HCT116 (cell line): ENCODE measurements around the gene IGFBP6. TPM values are rescaled to one million over a fixed set of nuclear protein-coding genes. Genes with fewer than 3 reads are reported as not detected.
A peak's percentile ranks its signal among the peaks of the same experiment; 100 is the strongest.

Experiments
- ATAC-seq: fragments of 200-7000 bp; cut with Tn5 transposase; 2 replicates; pipeline ENCODE4 v1.9.1; 2020; ENCODE audit warnings: mild to moderate bottlenecking, moderate library complexity
- BruUV-seq: library from RNA; stranded (reverse); fragments of 400-500 nt; replicated peaks from 2 replicates; lab custom pipeline; 2021; lab: Mats Ljungman, UMichigan
- CTCF ChIA-PET: fragments of 300-600 bp; sonication (Branson Sonifier 250); formaldehyde crosslinking; loops from one replicate; lab custom pipeline; 2021; ENCODE audit warnings: antibody characterized with exemption; lab: Charles Lee
- POLR2A ChIA-PET: fragments of 300-600, 350-600 bp; sonication (Branson Sonifier 250); formaldehyde crosslinking; loops from one replicate; lab custom pipeline; 2021; ENCODE audit warnings: antibody characterized with exemption; lab: Charles Lee
- RAD21 ChIA-PET, 2 experiments: fragments of 300-600 bp; sonication (Branson Sonifier 250); formaldehyde crosslinking; loops; one replicate each; lab custom pipeline; 2023; ENCODE audit warnings: low total read pairs in 2 of 2; ENCODE audit not compliant: uncharacterized antibody in 2 of 2, unreplicated experiment in 2 of 2, low non-redundant PET in 1 of 2; lab: Charles Lee
- DNase-seq: peaks from one replicate; pipeline ENCODE4 v3.0.0-alpha.2; 2010; ENCODE audit warnings: low read depth, low spot score
- H2AFZ ChIP-seq: fragments of 200-600 bp; shearing (Covaris generic), sonication (generic); 2 replicates; pipeline ENCODE4 v1.6.1; 2017; ENCODE audit warnings: low read depth, mixed run types, mixed read lengths, antibody characterized with exemption, low read length; ENCODE audit not compliant: poor library complexity, severe bottlenecking
- H3K27ac ChIP-seq: 2 replicates; pipeline ENCODE4 v1.5.1; 2012; ENCODE audit warnings: low read depth, low read length
- H3K27me3 ChIP-seq: fragments of 200-600 bp; sonication (generic); 2 replicates; pipeline ENCODE4 v1.6.1; 2016; ENCODE audit warnings: mixed run types, low read length, mixed read lengths; ENCODE audit not compliant: insufficient read depth
- H3K36me3 ChIP-seq, 2 experiments: fragments of 200-500 bp in 1 of 2; fragments of 200-600 bp in 1 of 2; sonication (Bioruptor generic) in 1 of 2; sonication (generic) in 1 of 2; 2 replicates each; pipeline versions ENCODE4 v1.5.1 to v1.6.1; 2014 to 2016; ENCODE audit warnings: low read length in 2 of 2, inconsistent platforms in 1 of 2, mixed read lengths in 1 of 2, mixed run types in 1 of 2; ENCODE audit not compliant: insufficient read depth in 2 of 2, control insufficient read depth in 1 of 2
- H3K4me1 ChIP-seq, 2 experiments: fragments of 200-600 bp in 1 of 2; sonication (generic) in 1 of 2; 2 replicates each; pipeline versions ENCODE4 v1.5.1 to v1.6.1; 2012 to 2017; ENCODE audit warnings: low read length in 2 of 2, inconsistent platforms in 1 of 2, mild to moderate bottlenecking in 1 of 2, mixed read lengths in 1 of 2, mixed run types in 1 of 2, moderate library complexity in 1 of 2; ENCODE audit not compliant: insufficient read depth in 2 of 2, control insufficient read depth in 1 of 2
- H3K4me2 ChIP-seq: fragments of 200-600 bp; sonication (generic); 2 replicates; pipeline ENCODE4 v1.6.1; 2017; ENCODE audit warnings: mixed run types, low read length, mixed read lengths
- H3K4me3 ChIP-seq, 2 experiments: fragments of 200-600 bp in 1 of 2; sonication (generic) in 1 of 2; replicated peaks in 1 of 2; 2 replicates each; pipeline ENCODE4 v1.5.1; 2011 to 2016; ENCODE audit warnings: low read length in 2 of 2, control low read depth in 1 of 2, low read depth in 1 of 2, mild to moderate bottlenecking in 1 of 2, mixed read lengths in 1 of 2, mixed run types in 1 of 2
- H3K79me2 ChIP-seq: fragments of 200-600 bp; sonication (generic); 2 replicates; pipeline ENCODE4 v1.6.1; 2017; ENCODE audit warnings: mild to moderate bottlenecking, mixed run types, low read length, moderate library complexity, mixed read lengths; ENCODE audit not compliant: insufficient read depth
- H3K9ac ChIP-seq: fragments of 200-600 bp; sonication (generic); 2 replicates; pipeline ENCODE4 v1.6.1; 2016; ENCODE audit warnings: low read length, mixed read lengths
- H3K9me2 ChIP-seq: fragments of 200-600 bp; sonication (generic), shearing (Covaris generic); 2 replicates; pipeline ENCODE4 v1.6.1; 2017; ENCODE audit warnings: mixed run types, mild to moderate bottlenecking, moderate library complexity; ENCODE audit not compliant: insufficient read depth
- H3K9me3 ChIP-seq, 2 experiments: fragments of 200-500 bp in 1 of 2; fragments of 200-600 bp in 1 of 2; sonication (Bioruptor generic) in 1 of 2; sonication (generic) in 1 of 2; 2 replicates each; pipeline ENCODE4 v1.6.1; 2014 to 2017; ENCODE audit warnings: low read length in 2 of 2, mixed read lengths in 2 of 2, inconsistent platforms in 1 of 2, low read depth in 1 of 2, mild to moderate bottlenecking in 1 of 2, mixed run types in 1 of 2, moderate library complexity in 1 of 2; ENCODE audit not compliant: control insufficient read depth in 1 of 2, insufficient read depth in 1 of 2
- H4K20me1 ChIP-seq: fragments of 200-600 bp; sonication (generic), shearing (Covaris generic); 2 replicates; pipeline ENCODE4 v1.6.1; 2017; ENCODE audit warnings: mixed run types, mild to moderate bottlenecking, moderate library complexity; ENCODE audit not compliant: insufficient read depth
- ATF3 ChIP-seq: IDR thresholded peaks from 2 replicates; pipeline ENCODE4 v1.6.1; 2012
- CTCF ChIP-seq, 3 experiments: fragments of 200-600 bp in 1 of 3; sonication (generic) in 1 of 3; IDR thresholded peaks in 2 of 3; conservative IDR thresholded peaks in 1 of 3; 2 replicates each; pipeline ENCODE4 v1.5.1; 2012 to 2017; ENCODE audit warnings: low read depth in 2 of 3, low read length in 2 of 3, antibody characterized with exemption in 1 of 3, borderline replicate concordance in 1 of 3, control low read depth in 1 of 3, mild to moderate bottlenecking in 1 of 3, mixed read lengths in 1 of 3, mixed run types in 1 of 3, moderate library complexity in 1 of 3; ENCODE audit not compliant: insufficient read depth in 1 of 3
- EZH2 ChIP-seq: fragments of 200-600 bp; sonication (generic); IDR thresholded peaks from 2 replicates; pipeline ENCODE4 v1.6.1; 2017; ENCODE audit warnings: antibody characterized with exemption, mixed run types
- EZH2phosphoT487 ChIP-seq: fragments of 200-600 bp; IDR thresholded peaks from 2 replicates; pipeline ENCODE4 v1.6.1; 2018; ENCODE audit warnings: antibody characterized with exemption, borderline replicate concordance
- FOSL1 ChIP-seq: IDR thresholded peaks from 2 replicates; pipeline ENCODE4 v1.6.1; 2012; ENCODE audit warnings: low read depth
- JUND ChIP-seq: IDR thresholded peaks from 2 replicates; pipeline ENCODE4 v1.6.1; 2012
- MAX ChIP-seq: IDR thresholded peaks from 2 replicates; pipeline ENCODE4 v1.6.1; 2012
- POLR2AphosphoS5 ChIP-seq: IDR thresholded peaks from 2 replicates; pipeline ENCODE4 v1.6.1; 2011; ENCODE audit warnings: mild to moderate bottlenecking, low read depth, low read length, moderate library complexity
- REST ChIP-seq: IDR thresholded peaks from 2 replicates; pipeline ENCODE4 v1.6.1; 2012; ENCODE audit warnings: low read depth
- SP1 ChIP-seq: IDR thresholded peaks from 2 replicates; pipeline ENCODE4 v1.6.1; 2012; ENCODE audit warnings: low read depth
- TCF7L2 ChIP-seq: IDR thresholded peaks from 2 replicates; pipeline ENCODE4 v1.7.0; 2011; ENCODE audit warnings: borderline replicate concordance, inconsistent platforms; ENCODE audit not compliant: insufficient read depth, insufficient read length; ENCODE audit errors: extremely low read depth
- ZFX ChIP-seq: fragments of 450-650 bp; IDR thresholded peaks from 2 replicates; pipeline ENCODE4 v1.6.1; 2017
- ZNF274 ChIP-seq: fragments of 200-500 bp; sonication (Bioruptor generic); IDR thresholded peaks from 2 replicates; pipeline ENCODE4 v1.6.1; 2014; ENCODE audit warnings: mild to moderate bottlenecking, low read depth, low read length, inconsistent platforms
- intact Hi-C: fragments of 100-400 bp; cut with micrococcal nuclease; formaldehyde crosslinking; loops from 2 replicates; pipeline ENCODE4 v1.10.0; 2022
- total RNA-seq: library from RNA; stranded (reverse); gene quantifications from one replicate; pipeline ENCODE4 v1.2.1, GENCODE V29; 2021; ENCODE audit not compliant: unreplicated experiment

IGFBP6 gene
- total RNA-seq, 1 experiment from 2014 or later: 83.4 TPM

- Histone ChIP-seq H3K9me2 (no peaks in the 10 kb centered on the region; the same call in 1 of the 2 replicates), H3K27ac (no peak overlapping the region), H3K9ac (peak overlapping the region; percentile 37), H4K20me1 (no peaks in the 10 kb centered on the region), H3K4me1 (peaks cover 34 to 54% of the 10 kb centered on the region in 2 experiments), H3K4me3 (no peak overlapping the region), H3K36me3 (no peaks in the 10 kb centered on the region), H3K4me2 (peak overlapping the region; percentile 69), H3K9me3 (no peaks in the 10 kb centered on the region), H3K79me2 (no peaks in the 10 kb centered on the region), H2AFZ (peak overlapping the region; percentile 41), H3K27me3 (no peaks in the 10 kb centered on the region)
- ATAC-seq: no peak
- no peak for TF ChIP-seq ZNF274
- no peak for TF ChIP-seq MAX
- no peak for TF ChIP-seq EZH2phosphoT487
- no peak for TF ChIP-seq ZFX
- no peak for TF ChIP-seq ATF3
- no peak for TF ChIP-seq TCF7L2
- TF ChIP-seq REST: no peak
- no peak for TF ChIP-seq SP1
- TF ChIP-seq CTCF (IDR thresholded peaks at IDR 0.05 in 2 of 3, conservative IDR thresholded peaks at IDR 0.05 in 1 of 3; ENCODE audit: borderline replicate concordance in 1 of 3, insufficient read depth in 1 of 3, low read depth in 2 of 3, low read length in 2 of 3): no peak
- TF ChIP-seq EZH2: no peak
- TF ChIP-seq FOSL1: no peak
- no peak for TF ChIP-seq JUND
- TF ChIP-seq POLR2AphosphoS5: no peak
- intact Hi-C loops: no loop called here
- ChIA-PET RAD21 (interaction anchor here in 1 of 2 experiments (0.6 kb wide), 1 partner anchor 205 kb away, joined by 5 read pairs; no protein-coding TSS in a partner anchor), POLR2A (interaction anchor here (4.1 kb wide), 1 partner anchor 14 kb away, joined by 17 read pairs; the partner anchor contains the start of gene SPRYD3), CTCF (interaction anchor here (2.6 kb wide), 1 partner anchor 28 kb away, joined by 7 read pairs; no protein-coding TSS in a partner anchor)
- BruUV-seq: no TSS peak
- DNase-seq: no peak
Measured at GRCh38 chr12:53093777-53094393, 3.6 kb upstream of the IGFBP6 start.
